A549 (cell line): Measurements from ENCODE around the gene GATB. TPM values are rescaled to one million over a fixed set of nuclear protein-coding genes. Genes with fewer than 3 reads are reported as not detected.

Experiments used
- ATAC-seq, 2 experiments: fragments of 200-7000 bp in 1 of 2; fragments of >200 bp in 1 of 2; cut with Nextera tagmentation in 1 of 2; cut with Tn5 transposase in 1 of 2; 3 replicates each; pipeline versions ENCODE4 v1.8.0 to v1.9.1; 2018 to 2020; ENCODE audit warnings: mild to moderate bottlenecking in 1 of 2, moderate library complexity in 1 of 2
- CTCF ChIA-PET: fragments of 300-600 bp; sonication (Branson Sonifier 250); formaldehyde crosslinking; extraction: SDS; loops from one replicate; lab custom pipeline; 2021; ENCODE audit warnings: antibody characterized with exemption, inconsistent platforms; lab: Yijun Ruan, JAX
- POLR2A ChIA-PET: fragments of 350-600 bp; formaldehyde crosslinking; extraction: SDS; loops from one replicate; lab custom pipeline; 2021; ENCODE audit warnings: antibody characterized with exemption, inconsistent platforms; lab: Yijun Ruan, JAX
- DNase-seq, 2 experiments: peaks; one replicate each; pipeline versions ENCODE4 v3.0.0 to v3.0.0-alpha.2; 2011 to 2016; ENCODE audit warnings: low read depth in 1 of 2, low spot score in 1 of 2
- FAIRE-seq: peaks from 2 replicates; lab custom pipeline; 2011; peaks lifted over from hg19 to GRCh38; lab: Jason Lieb, UNC
- H3K27ac ChIP-seq, 2 experiments: fragments of >200 bp; sonication (Bioruptor Twin); formaldehyde crosslinking; 3 replicates each; pipeline ENCODE4 v1.5.1; 2016 to 2017
- H3K4me1 ChIP-seq: fragments of >200 bp; sonication (Bioruptor Twin); formaldehyde crosslinking; 3 replicates; pipeline ENCODE4 v1.6.1; 2016
- H3K4me2 ChIP-seq: fragments of >200 bp; sonication (Bioruptor Twin); formaldehyde crosslinking; 3 replicates; pipeline ENCODE4 v1.6.1; 2016
- H3K4me3 ChIP-seq: fragments of >200 bp; sonication (Bioruptor Twin); formaldehyde crosslinking; 3 replicates; pipeline ENCODE4 v1.5.1; 2016
- H3K9me3 ChIP-seq: fragments of >200 bp; sonication (Bioruptor Twin); formaldehyde crosslinking; 3 replicates; pipeline ENCODE4 v1.6.1; 2016
- ATOH8 ChIP-seq: fragments of 250-450 bp; sonication (Bioruptor Pico); IDR thresholded peaks from 2 replicates; pipeline ENCODE4 v1.5.0; 2020; ENCODE audit warnings: low read depth, mild to moderate bottlenecking, moderate library complexity
- CBX2 ChIP-seq: fragments of 200-600 bp; sonication (generic); IDR thresholded peaks from 2 replicates; pipeline ENCODE4 v1.6.1; 2016; ENCODE audit warnings: low read depth, mild to moderate bottlenecking, borderline replicate concordance
- CBX8 ChIP-seq: fragments of 200-600 bp; sonication (generic); IDR thresholded peaks from 2 replicates; pipeline ENCODE4 v1.6.1; 2016
- CTCF ChIP-seq: fragments of >200 bp; sonication (Bioruptor Twin); formaldehyde crosslinking; IDR thresholded peaks from 3 replicates; pipeline ENCODE4 v1.5.1; 2016
- EHMT2 ChIP-seq: fragments of 200-600 bp; sonication (generic); IDR thresholded peaks from 2 replicates; pipeline ENCODE4 v1.6.1; 2016; ENCODE audit warnings: antibody characterized with exemption, low read depth, mild to moderate bottlenecking, moderate library complexity
- ESRRA ChIP-seq: fragments of 150-350 bp; IDR thresholded peaks from 2 replicates; pipeline ENCODE4 v1.6.1; 2014; ENCODE audit warnings: mild to moderate bottlenecking, low read length, borderline replicate concordance
- FOSB ChIP-seq: fragments of 250-450 bp; sonication (Bioruptor Pico); IDR thresholded peaks from 2 replicates; pipeline ENCODE4 v1.5.0; 2020; ENCODE audit warnings: mild to moderate bottlenecking, moderate library complexity
- FOXS1 ChIP-seq: fragments of 250-450 bp; sonication (Bioruptor Pico); IDR thresholded peaks from 2 replicates; pipeline ENCODE4 v1.5.0; 2020; ENCODE audit warnings: mild to moderate bottlenecking, moderate library complexity
- HEYL ChIP-seq: fragments of 250-450 bp; sonication (Bioruptor Pico); IDR thresholded peaks from 2 replicates; pipeline ENCODE4 v1.8.0; 2021; ENCODE audit warnings: mild to moderate bottlenecking, moderate library complexity
- HOXA7 ChIP-seq: fragments of 250-450 bp; sonication (Bioruptor Pico); IDR thresholded peaks from 2 replicates; pipeline ENCODE4 v1.5.0; 2020; ENCODE audit warnings: mild to moderate bottlenecking, moderate library complexity
- HOXB13 ChIP-seq: fragments of 250-450 bp; sonication (Bioruptor Pico); IDR thresholded peaks from 2 replicates; pipeline ENCODE4 v1.5.0; 2020; ENCODE audit warnings: low read depth, mild to moderate bottlenecking, moderate library complexity
- HOXB5 ChIP-seq: fragments of 250-450 bp; sonication (Bioruptor Pico); IDR thresholded peaks from 2 replicates; pipeline ENCODE4 v1.5.0; 2020; ENCODE audit warnings: mild to moderate bottlenecking, moderate library complexity
- KDM1A ChIP-seq: fragments of 200-600 bp; sonication (generic); IDR thresholded peaks from 2 replicates; pipeline ENCODE4 v1.6.1; 2016; ENCODE audit warnings: low read depth, mild to moderate bottlenecking
- KDM5A ChIP-seq: fragments of 200-600 bp; sonication (generic); IDR thresholded peaks from 2 replicates; pipeline ENCODE4 v1.6.1; 2016; ENCODE audit warnings: antibody characterized with exemption, mild to moderate bottlenecking
- MAFK ChIP-seq: fragments of 450-650 bp; IDR thresholded peaks from 2 replicates; pipeline ENCODE4 v1.6.1; 2014; ENCODE audit not compliant: partially characterized antibody
- MAZ ChIP-seq: fragments of 150-350 bp; IDR thresholded peaks from 2 replicates; pipeline ENCODE4 v1.6.1; 2014; ENCODE audit warnings: antibody characterized with exemption, low read depth, low read length, borderline replicate concordance
- MYC ChIP-seq: IDR thresholded peaks from 2 replicates; pipeline ENCODE4 v1.6.1; 2012; ENCODE audit warnings: mild to moderate bottlenecking, inconsistent platforms, low read length, improper control_type of control experiment, borderline replicate concordance
- NFE2L2 ChIP-seq: fragments of 150-350 bp; conservative IDR thresholded peaks from 2 replicates; pipeline ENCODE4 v1.6.1; 2014; ENCODE audit warnings: low read length
- NR3C1 ChIP-seq: fragments of >200 bp; sonication (Bioruptor Twin); formaldehyde crosslinking; IDR thresholded peaks from 3 replicates; pipeline ENCODE4 v1.6.1; 2017
- POLR2A ChIP-seq: IDR thresholded peaks from 2 replicates; pipeline ENCODE4 v1.6.1; 2012; ENCODE audit warnings: mild to moderate bottlenecking, low read length
- RARB ChIP-seq: fragments of 250-450 bp; sonication (Bioruptor Pico); IDR thresholded peaks from 2 replicates; pipeline ENCODE4 v1.8.0; 2021; ENCODE audit warnings: mild to moderate bottlenecking, moderate library complexity
- RCOR1 ChIP-seq: fragments of 150-350 bp; IDR thresholded peaks from 2 replicates; pipeline ENCODE4 v1.6.1; 2014; ENCODE audit warnings: antibody characterized with exemption, low read length, low read depth
- RFX5 ChIP-seq: fragments of 450-650 bp; IDR thresholded peaks from 2 replicates; pipeline ENCODE4 v1.7.1; 2014; ENCODE audit warnings: antibody characterized with exemption, mild to moderate bottlenecking, moderate library complexity
- SREBF2 ChIP-seq: fragments of 450-650 bp; IDR thresholded peaks from 2 replicates; pipeline ENCODE4 v1.6.1; 2014; ENCODE audit warnings: mild to moderate bottlenecking, moderate library complexity
- TFCP2L1 ChIP-seq: fragments of 250-450 bp; sonication (Bioruptor Pico); IDR thresholded peaks from 2 replicates; pipeline ENCODE4 v1.5.0; 2021; ENCODE audit warnings: mild to moderate bottlenecking
- ZFP36 ChIP-seq: fragments of 450-650 bp; IDR thresholded peaks from 2 replicates; pipeline ENCODE4 v1.6.1; 2014; ENCODE audit warnings: borderline replicate concordance; ENCODE audit not compliant: partially characterized antibody
- WGBS: methylation state at CpG from one replicate; pipeline ENCODE4 v1.1.6; 2017; ENCODE audit errors: missing lambda C conversion rate; 5-methylcytosine and 5-hydroxymethylcytosine counted together
- polyA plus RNA-seq, 4 experiments: library from polyadenylated mRNA; depleted of rRNA in 3 of 4; stranded (reverse); fragments of >200 nt; fragmentation: RNase III in 1 of 4; extraction: RNeasy Plus Mini Kit Qiagen cat#74134 plus additional on column Dnase treatment in 1 of 4; gene quantifications; 2 replicates in 3 of 4; 3 replicates in 1 of 4; pipeline ENCODE4 v1.2.3, GENCODE V29; 2011 to 2017
- TF ChIP-seq, protein P1 (sequence below): fragments of 200-600 bp; sonication (generic); IDR thresholded peaks from 2 replicates; pipeline ENCODE4 v1.6.1; 2016; ENCODE audit warnings: antibody characterized with exemption, mild to moderate bottlenecking, moderate library complexity

The GATB gene
- polyA plus RNA-seq, 2 of the 4 experiments (the other 2 are of a cell fraction): 12.1 to 17.8 TPM

DNA sequence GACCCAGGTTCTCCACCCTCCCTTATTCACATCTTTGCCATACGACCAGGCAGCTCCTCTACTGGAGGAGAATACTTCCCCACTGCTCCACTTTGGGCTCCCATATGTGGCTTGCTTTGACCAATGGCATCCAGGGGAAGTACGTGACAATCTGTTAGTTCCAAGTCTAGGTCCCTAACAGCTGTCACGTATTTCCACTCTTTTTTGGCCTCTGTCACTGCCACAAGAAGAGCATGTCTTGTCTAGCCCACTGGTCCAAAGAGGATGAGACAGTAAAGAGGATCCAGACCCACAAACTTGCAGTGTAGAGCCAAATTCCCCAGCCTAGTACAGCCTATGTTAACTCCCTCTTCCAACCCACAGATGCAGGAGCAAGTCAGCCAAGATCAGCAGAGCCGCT is 49.7 kb upstream of the GATB start:
- H3K4me3 ChIP-seq: no peak overlapping the region
- WGBS: 3% methylated on average over 3 of the region's 4 CpGs

DNA sequence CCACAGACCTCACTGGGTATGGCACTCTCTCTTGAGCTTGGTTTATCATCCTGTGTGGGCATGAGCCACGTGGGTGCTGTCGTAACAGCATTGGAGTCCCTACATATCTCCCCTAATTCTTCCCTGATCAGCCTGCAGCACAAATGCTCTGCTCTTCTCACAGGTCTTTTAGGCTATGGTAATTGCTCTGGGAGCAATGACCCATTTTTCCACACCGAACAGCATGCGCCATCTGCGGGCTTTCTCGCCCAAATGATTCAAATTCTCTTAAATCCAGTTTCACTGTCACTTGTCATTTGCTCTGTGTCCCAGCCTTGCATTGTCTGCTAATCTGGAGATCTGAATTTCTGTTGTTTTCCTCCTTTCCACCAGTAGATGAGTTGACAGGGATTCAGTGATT is 48.9 kb upstream of the GATB start:
- no peak for FAIRE-seq
- Histone ChIP-seq H3K27ac (no peak overlapping the region), H3K4me2 (no peak overlapping the region), H3K4me1 (no peaks in the 10 kb centered on the region), H3K4me3 (no peak overlapping the region), H3K9me3 (no peaks in the 10 kb centered on the region)
- POLR2A ChIA-PET: no interaction called here
- no peak for ATAC-seq
- TF ChIP-seq NFE2L2: no peak
- TF ChIP-seq NR3C1: no peak
- no peak for TF ChIP-seq MYC
- CTCF ChIA-PET: no interaction called here
- 63% methylated on average over 6 of the region's 6 CpGs for WGBS
- no peak for DNase-seq

More for the DNA sequence above, 49.7 kb upstream of the GATB start:
- H3K4me2 ChIP-seq: no peak overlapping the region
- FAIRE-seq: no peak
- no peaks in the 10 kb centered on the region for H3K9me3 ChIP-seq
- DNase-seq: no peak
- no peaks in the 10 kb centered on the region for H3K4me1 ChIP-seq
- ATAC-seq: no peak
- no peak for TF ChIP-seq CBX2
- TF ChIP-seq HOXA7 (CRISPR knock-in tag): no peak
- TF ChIP-seq POLR2A: no peak
- no peak for TF ChIP-seq TFCP2L1 (CRISPR knock-in tag)
- TF ChIP-seq FOSB (CRISPR knock-in tag): no peak
- TF ChIP-seq HEYL (CRISPR knock-in tag): no peak
- no peak for TF ChIP-seq MAZ
- no peak overlapping the region for H3K27ac ChIP-seq
- CTCF ChIA-PET: interaction anchor here (1.8 kb wide), 1 partner anchor 10 kb away, joined by 6 read pairs; no protein-coding TSS in a partner anchor
- POLR2A ChIA-PET: no interaction called here

- 96% methylated on average over 4 of the region's 4 CpGs for WGBS
- ATAC-seq: no peak
- TF ChIP-seq EHMT2 (no peak), CBX8 (no peak), ATOH8 (CRISPR knock-in tag) (no peak), RCOR1 (no peak), NR3C1 (no peak)
- ChIA-PET CTCF (no interaction called here), POLR2A (no interaction called here)
- Histone ChIP-seq H3K4me1 (no peaks in the 10 kb centered on the region), H3K27ac (no peak overlapping the region), H3K9me3 (no peaks in the 10 kb centered on the region), H3K4me3 (no peak overlapping the region), H3K4me2 (no peak overlapping the region)
- no peak for DNase-seq
- no peak for FAIRE-seq
These were observed 47.7 kb upstream of the GATB start for GRCh38 chr4:151808542-151808941.

- ATAC-seq (no peak), FAIRE-seq (no peak), DNase-seq (no peak)
- CTCF ChIA-PET: no interaction called here
- H3K27ac ChIP-seq: no peak overlapping the region
- no peak overlapping the region for H3K4me2 ChIP-seq
- no peak overlapping the region for H3K4me3 ChIP-seq
- POLR2A ChIA-PET: no interaction called here
- 62% methylated on average over 8 of the region's 9 CpGs for WGBS
- H3K9me3 ChIP-seq: no peaks in the 10 kb centered on the region
- H3K4me1 ChIP-seq: no peaks in the 10 kb centered on the region
- no peak for TF ChIP-seq CTCF
- no peak for TF ChIP-seq HOXB13
- TF ChIP-seq RFX5: no peak
- no peak for TF ChIP-seq RARB (CRISPR knock-in tag)
- no peak for TF ChIP-seq ESRRA
- no peak for TF ChIP-seq HOXA7 (CRISPR knock-in tag)
- no peak for TF ChIP-seq KDM5A
- no peak for TF ChIP-seq ATOH8 (CRISPR knock-in tag)
- no peak for TF ChIP-seq FOXS1
- TF ChIP-seq MAFK: no peak
- no peak for TF ChIP-seq RCOR1
- no peak for TF ChIP-seq ZFP36
- TF ChIP-seq HOXB5 (CRISPR knock-in tag): no peak
- TF ChIP-seq SREBF2: no peak
- TF ChIP-seq, protein P1, sequence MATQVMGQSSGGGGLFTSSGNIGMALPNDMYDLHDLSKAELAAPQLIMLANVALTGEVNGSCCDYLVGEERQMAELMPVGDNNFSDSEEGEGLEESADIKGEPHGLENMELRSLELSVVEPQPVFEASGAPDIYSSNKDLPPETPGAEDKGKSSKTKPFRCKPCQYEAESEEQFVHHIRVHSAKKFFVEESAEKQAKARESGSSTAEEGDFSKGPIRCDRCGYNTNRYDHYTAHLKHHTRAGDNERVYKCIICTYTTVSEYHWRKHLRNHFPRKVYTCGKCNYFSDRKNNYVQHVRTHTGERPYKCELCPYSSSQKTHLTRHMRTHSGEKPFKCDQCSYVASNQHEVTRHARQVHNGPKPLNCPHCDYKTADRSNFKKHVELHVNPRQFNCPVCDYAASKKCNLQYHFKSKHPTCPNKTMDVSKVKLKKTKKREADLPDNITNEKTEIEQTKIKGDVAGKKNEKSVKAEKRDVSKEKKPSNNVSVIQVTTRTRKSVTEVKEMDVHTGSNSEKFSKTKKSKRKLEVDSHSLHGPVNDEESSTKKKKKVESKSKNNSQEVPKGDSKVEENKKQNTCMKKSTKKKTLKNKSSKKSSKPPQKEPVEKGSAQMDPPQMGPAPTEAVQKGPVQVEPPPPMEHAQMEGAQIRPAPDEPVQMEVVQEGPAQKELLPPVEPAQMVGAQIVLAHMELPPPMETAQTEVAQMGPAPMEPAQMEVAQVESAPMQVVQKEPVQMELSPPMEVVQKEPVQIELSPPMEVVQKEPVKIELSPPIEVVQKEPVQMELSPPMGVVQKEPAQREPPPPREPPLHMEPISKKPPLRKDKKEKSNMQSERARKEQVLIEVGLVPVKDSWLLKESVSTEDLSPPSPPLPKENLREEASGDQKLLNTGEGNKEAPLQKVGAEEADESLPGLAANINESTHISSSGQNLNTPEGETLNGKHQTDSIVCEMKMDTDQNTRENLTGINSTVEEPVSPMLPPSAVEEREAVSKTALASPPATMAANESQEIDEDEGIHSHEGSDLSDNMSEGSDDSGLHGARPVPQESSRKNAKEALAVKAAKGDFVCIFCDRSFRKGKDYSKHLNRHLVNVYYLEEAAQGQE: no peak
- TF ChIP-seq KDM1A: no peak
These were observed 47.3 kb upstream of the GATB start for GRCh38 chr4:151808120-151808529.
